GM19463 (cell line): ENCODE measurements around the gene NTRK2.

Experiments
- ATAC-seq: cut with Tn5 transposase; IDR thresholded peaks from one replicate; pipeline ENCODE4 v1.9.1; 2021; ENCODE audit warnings: mild to moderate bottlenecking, moderate library complexity; ENCODE audit not compliant: unreplicated experiment

The NTRK2 gene

GRCh38 chr9:84731696-84732095 is 62.2 kb downstream of the NTRK2 start:
- no peak for ATAC-seq

DNA sequence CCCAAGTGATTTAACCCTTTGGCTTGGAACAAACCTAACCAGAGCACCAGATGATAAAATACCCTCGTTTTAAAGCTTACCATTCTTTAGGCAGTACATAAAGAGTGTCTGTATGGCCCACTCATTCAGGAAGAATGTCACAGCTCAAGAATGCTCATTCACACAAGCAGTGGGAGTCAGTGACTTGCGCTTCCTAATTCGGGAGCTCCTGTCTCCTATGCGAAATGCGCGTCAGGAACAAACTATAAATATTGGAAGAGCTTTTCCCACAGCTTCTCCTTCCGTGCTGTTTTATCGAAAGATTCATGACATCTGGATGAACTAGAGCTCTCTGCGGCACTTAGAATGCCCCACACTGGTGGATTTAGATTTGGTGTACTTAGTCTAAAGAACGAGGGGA is 66.6 kb downstream of the NTRK2 start:
- no peak for ATAC-seq

DNA sequence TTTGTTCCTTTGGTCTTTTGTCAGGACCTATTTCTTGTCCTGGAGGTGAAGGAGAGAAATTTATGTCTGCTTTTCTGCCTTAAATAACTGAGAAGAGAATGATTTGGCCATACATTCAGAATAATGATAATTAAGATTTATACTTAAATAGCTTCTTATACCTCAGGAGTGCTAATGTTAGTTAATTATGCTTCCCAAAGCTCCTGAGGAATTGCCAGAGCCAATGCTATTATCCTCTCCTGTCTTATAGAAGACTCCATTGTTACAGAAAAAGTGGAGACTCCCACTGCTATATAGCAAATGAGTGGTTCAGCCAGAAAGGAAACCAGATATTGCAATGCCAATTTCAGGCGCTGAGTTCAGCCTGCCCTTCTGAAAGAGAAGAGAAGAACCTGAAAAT is 67.0 kb downstream of the NTRK2 start:
- ATAC-seq, result no peak

DNA sequence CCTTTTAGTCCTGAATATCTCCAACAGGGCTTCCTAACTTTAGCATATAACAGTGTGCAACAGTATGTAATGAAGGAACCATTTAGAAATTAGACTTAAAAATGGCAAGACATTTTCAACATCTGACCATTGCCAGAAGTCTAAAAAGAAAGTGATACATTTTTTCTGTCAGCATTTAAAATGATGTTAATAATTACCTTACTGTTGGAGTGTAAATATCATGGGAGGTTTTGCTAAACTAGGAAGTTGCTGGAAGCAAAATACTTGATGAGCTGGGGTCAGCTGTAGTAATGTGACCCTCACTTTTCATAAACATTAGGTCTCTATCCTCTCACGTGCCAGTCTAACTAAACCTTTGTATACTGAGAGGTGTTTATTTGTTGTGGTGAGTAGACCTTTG is 68.8 kb downstream of the NTRK2 start:
- ATAC-seq, result peak; percentile 52

DNA sequence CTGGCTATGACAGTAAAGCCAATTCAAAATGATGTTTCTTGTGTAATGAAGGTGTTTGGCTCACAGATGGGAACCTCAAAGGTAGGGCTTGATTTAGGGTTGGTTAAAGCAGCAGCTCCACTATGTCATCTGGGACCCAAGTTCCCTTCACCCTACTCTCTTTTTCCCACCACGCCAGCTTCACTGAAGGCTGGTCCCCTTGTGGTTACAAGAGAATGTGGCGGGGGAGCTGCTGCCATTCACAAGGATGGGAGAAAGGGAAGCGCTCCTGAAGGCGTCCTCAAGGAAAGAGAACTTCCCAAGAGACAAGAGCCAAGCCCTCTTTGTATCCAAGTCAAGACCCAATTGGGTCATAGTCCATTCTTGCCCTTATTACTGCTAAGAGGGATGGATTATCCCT is 72.7 kb downstream of the NTRK2 start:
- no peak for ATAC-seq

GRCh38 chr9:84744195-84744594 is 74.7 kb downstream of the NTRK2 start:
- ATAC-seq, result peak; percentile 68

GRCh38 chr9:84744726-84745125 is 75.2 kb downstream of the NTRK2 start:
- ATAC-seq, result no peak

- no peak for ATAC-seq
Measured at GRCh38 chr9:84748112-84748511, 78.6 kb downstream of the NTRK2 start.

DNA sequence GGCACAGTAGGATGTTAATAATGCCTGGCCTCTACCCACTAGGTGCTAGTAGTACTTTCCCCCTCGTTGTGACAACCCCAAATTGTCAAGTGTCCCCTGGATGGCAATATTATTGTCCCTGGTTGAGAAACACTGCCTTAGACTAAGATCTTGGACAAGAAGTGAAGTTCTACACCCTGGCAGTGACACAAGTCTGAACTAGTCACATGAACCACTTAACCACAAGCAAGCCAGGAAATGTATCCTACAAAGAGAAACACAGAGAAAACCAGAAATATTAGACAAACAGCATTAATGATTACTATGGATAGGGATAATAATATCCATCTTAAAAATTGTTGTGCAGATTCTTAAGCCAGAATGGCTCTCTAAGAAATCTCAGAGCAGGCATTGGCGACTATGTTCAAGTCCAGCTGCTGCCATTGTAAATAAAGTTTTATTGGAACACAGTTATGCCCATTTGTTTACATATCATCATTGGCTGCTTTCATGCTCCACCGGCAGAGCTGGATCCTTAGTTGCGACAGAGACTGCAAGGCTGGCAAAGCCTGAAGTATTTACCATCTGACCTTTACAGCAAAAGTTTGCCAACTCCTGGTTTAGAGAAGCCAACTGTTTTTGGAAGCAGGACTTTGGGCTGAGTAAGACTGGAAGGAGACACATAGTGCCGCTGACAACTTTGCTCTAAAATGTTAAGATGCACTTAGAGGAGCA is 80.8 kb downstream of the NTRK2 start:
- ATAC-seq, result peak; percentile 42

GRCh38 chr9:84751921-84752320 is 82.4 kb downstream of the NTRK2 start:
- ATAC-seq, result no peak

GRCh38 chr9:84754461-84754860 is 84.9 kb downstream of the NTRK2 start:
- no peak for ATAC-seq

GRCh38 chr9:84754881-84755280 is 85.4 kb downstream of the NTRK2 start:
- no peak for ATAC-seq

DNA sequence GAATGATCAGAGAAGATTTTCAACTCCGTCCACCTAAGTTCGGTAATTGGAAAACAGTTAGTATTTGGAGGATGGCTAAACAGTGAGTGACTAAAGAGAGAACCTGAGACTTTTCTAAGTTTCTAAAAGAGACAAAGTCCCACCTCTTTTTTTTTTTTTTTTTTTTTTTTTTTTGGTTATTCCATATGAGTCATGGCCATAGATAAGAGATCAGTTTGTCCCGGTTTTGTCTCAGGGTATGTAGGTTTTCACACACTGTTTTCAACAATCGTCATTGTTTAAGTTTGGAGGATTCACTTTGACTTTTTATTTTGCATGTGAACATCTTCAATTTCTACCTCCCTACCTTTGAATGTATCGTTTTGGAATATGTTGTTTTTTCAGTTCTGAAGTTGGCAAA is 85.9 kb downstream of the NTRK2 start:
- ATAC-seq, result no peak

- no peak for ATAC-seq
Measured at GRCh38 chr9:84756171-84756570, 86.6 kb downstream of the NTRK2 start.

DNA sequence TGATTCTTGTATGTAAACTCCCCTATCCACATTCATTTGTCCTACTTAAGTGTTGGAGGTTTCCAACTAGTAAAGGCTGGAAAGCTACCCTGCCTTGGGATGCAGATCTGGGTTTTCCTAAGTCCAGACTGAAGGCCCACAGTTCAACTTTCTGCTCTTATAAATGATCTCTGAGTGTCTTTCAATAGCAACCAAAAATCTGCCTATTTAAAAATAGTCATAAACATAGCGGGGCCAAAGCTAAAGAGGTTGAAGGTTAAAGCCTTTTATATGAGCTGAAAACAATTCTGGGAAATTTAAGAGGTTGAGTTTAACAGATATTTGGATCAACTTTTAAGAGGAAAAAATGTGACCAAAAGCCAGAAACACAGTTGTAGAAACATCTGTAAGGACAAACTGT is 87.2 kb downstream of the NTRK2 start:
- ATAC-seq, result no peak

DNA sequence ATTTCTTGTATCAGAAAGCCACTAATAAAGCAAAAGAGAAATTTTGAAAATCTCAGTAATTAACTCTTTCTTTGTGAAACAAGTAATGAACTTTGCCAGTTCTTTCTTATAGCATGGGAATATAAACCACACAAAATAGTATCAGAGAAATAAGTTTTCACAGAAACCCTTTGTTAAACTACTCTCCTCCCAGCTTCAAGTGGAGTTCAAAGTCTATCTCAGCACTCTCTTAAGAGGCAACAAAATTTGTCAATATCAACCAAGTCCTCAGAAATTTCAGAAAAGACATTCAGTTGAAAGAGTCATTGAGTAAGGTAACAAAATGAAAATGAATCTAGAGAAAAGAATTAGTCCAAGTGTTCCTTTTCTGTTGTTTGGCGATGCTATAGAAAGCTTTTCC is 89.3 kb downstream of the NTRK2 start:
- no peak for ATAC-seq

DNA sequence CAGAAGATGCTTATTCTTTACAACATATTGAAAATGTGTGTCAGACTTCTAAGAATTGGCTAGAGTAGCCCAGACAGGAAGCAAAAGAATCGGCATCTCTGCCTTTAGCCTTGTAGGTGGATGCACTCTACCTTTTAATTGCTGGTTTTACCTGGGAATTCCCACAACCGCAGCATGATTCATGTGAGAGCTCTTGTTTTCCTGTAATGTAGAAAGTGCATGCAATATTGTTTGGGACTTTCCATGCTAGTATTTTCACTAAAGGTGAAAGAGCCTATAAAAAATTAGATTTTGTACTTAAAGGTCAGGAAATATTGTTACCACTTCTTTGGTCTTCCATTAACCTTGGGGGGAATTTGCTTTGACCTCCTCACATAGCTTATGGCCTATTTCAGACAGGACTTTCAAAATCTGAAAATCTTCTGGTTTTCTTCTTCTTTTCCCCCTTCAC is 89.8 kb downstream of the NTRK2 start:
- peak; percentile 76 for ATAC-seq

- no peak for ATAC-seq
Measured at GRCh38 chr9:84759804-84760203, 90.3 kb downstream of the NTRK2 start.

DNA sequence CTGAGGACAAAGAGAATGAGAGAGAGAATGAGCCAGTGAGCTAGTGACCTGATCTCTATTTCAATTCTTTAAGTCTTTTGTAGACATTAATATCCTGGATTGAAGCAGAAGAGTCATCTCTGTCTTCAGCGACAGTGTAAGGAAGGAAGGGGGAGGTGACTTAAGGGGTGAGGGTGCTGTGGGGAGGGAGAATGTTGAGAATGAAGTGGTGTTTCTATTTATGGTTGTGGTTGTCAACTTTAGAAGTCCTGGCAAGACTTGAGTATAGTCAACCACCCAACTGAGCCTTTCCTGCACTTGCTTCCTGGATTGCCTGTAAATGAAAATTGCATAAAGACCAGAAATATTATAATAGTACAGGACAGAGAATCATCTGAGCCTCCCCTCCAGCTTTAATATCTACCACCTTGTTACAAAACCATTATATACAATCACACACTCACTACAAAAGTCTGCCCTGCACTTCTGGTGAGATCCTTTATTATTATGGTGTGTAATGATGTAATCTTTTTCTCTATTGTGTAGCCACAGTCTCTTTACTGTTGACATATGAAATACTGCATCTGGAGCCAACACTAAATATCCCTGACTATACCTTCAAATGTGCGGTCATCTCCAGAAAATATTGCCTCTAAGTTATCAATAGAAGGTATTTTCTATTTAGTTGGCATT is 91.7 kb downstream of the NTRK2 start:
- ATAC-seq, result peak; percentile 49

- ATAC-seq, result no peak
Measured at GRCh38 chr9:84772511-84772910, 103.0 kb downstream of the NTRK2 start.

- no peak for ATAC-seq
Measured at GRCh38 chr9:84773022-84773421, 103.5 kb downstream of the NTRK2 start.

- no peak for ATAC-seq
Measured at GRCh38 chr9:84775056-84775643, 105.6 kb downstream of the NTRK2 start.
